WTC11 (cell line): ENCODE results near the gene ZSCAN32. TPM values are rescaled to one million over a fixed set of nuclear protein-coding genes. Genes with fewer than 3 reads are reported as not detected.

Experiments
- ATAC-seq: fragments of 200-7000 bp; cut with Tn5 transposase; 2 replicates; pipeline ENCODE4 v1.10.0; 2021; ENCODE audit warnings: mild to moderate bottlenecking, moderate library complexity
- CTCF ChIA-PET: fragments of 300-600 bp; sonication (Branson Sonifier 250); formaldehyde crosslinking; loops from one replicate; lab custom pipeline; 2021; ENCODE audit warnings: antibody characterized with exemption; lab: Charles Lee
- POLR2A ChIA-PET: fragments of 350-600 bp; sonication (Branson Sonifier 250); formaldehyde crosslinking; loops from one replicate; lab custom pipeline; 2021; ENCODE audit warnings: antibody characterized with exemption; lab: Charles Lee
- DNase-seq: peaks from one replicate; pipeline ENCODE4 v3.0.0; 2021; ENCODE audit warnings: low spot score
- H3K27ac Mint-ChIP-seq: 2 replicates; pipeline ENCODE4 v1.8.0; 2021; ENCODE audit warnings: mixed read lengths
- H3K27me3 Mint-ChIP-seq: 2 replicates; pipeline ENCODE4 v1.8.0; 2021; ENCODE audit warnings: low read depth, mild to moderate bottlenecking, moderate library complexity, mixed read lengths
- H3K36me3 Mint-ChIP-seq: 2 replicates; pipeline ENCODE4 v1.8.0; 2021; ENCODE audit warnings: mixed read lengths
- H3K4me1 Mint-ChIP-seq: 2 replicates; pipeline ENCODE4 v1.8.0; 2022; ENCODE audit warnings: mixed read lengths
- H3K4me3 Mint-ChIP-seq: 2 replicates; pipeline ENCODE4 v1.8.0; 2021; ENCODE audit warnings: mild to moderate bottlenecking, moderate library complexity, mixed read lengths
- H3K9me3 Mint-ChIP-seq: 2 replicates; pipeline ENCODE4 v1.8.0; 2021; ENCODE audit warnings: mixed read lengths
- ATF3 ChIP-seq: sonication (generic); formaldehyde crosslinking; conservative IDR thresholded peaks from 2 replicates; pipeline ENCODE4 v1.8.1; 2022; ENCODE audit warnings: mild to moderate bottlenecking, missing genetic modification reagents
- CREM ChIP-seq: sonication (generic); formaldehyde crosslinking; IDR thresholded peaks from 2 replicates; pipeline ENCODE4 v1.8.1; 2022; ENCODE audit warnings: mild to moderate bottlenecking, missing genetic modification reagents, moderate library complexity
- ELF4 ChIP-seq: sonication (generic); formaldehyde crosslinking; IDR thresholded peaks from 2 replicates; pipeline ENCODE4 v1.8.1; 2022; ENCODE audit warnings: low read depth, mild to moderate bottlenecking, moderate library complexity, missing genetic modification reagents
- EMX1 ChIP-seq: fragments of 250-450 bp; sonication (Bioruptor Pico); IDR thresholded peaks from 2 replicates; pipeline ENCODE4 v1.8.0; 2021; ENCODE audit warnings: mild to moderate bottlenecking
- IRF1 ChIP-seq: sonication (generic); formaldehyde crosslinking; IDR thresholded peaks from 2 replicates; pipeline ENCODE4 v1.8.0; 2023; ENCODE audit warnings: missing genetic modification reagents
- JUN ChIP-seq: sonication (generic); formaldehyde crosslinking; IDR thresholded peaks from 2 replicates; pipeline ENCODE4 v1.8.0; 2023; ENCODE audit warnings: mild to moderate bottlenecking, missing genetic modification reagents
- KAT7 ChIP-seq: sonication (generic); formaldehyde crosslinking; IDR thresholded peaks from 2 replicates; pipeline ENCODE4 v1.8.1; 2023; ENCODE audit warnings: missing genetic modification reagents, mild to moderate bottlenecking, borderline replicate concordance
- NFYB ChIP-seq: sonication (generic); formaldehyde crosslinking; conservative IDR thresholded peaks from 2 replicates; pipeline ENCODE4 v1.8.0; 2022; ENCODE audit warnings: low read depth, missing genetic modification reagents
- RELA ChIP-seq: sonication (generic); formaldehyde crosslinking; IDR thresholded peaks from 2 replicates; pipeline ENCODE4 v1.8.1; 2022; ENCODE audit warnings: missing genetic modification reagents, mild to moderate bottlenecking, borderline replicate concordance
- TP53 ChIP-seq: sonication (generic); formaldehyde crosslinking; IDR thresholded peaks from 2 replicates; pipeline ENCODE4 v1.8.1; 2023; ENCODE audit warnings: mild to moderate bottlenecking, missing genetic modification reagents
- ZNF317 ChIP-seq: sonication (generic); formaldehyde crosslinking; IDR thresholded peaks from 2 replicates; pipeline ENCODE4 v1.8.1; 2023; ENCODE audit warnings: low read depth, mild to moderate bottlenecking, moderate library complexity, missing genetic modification reagents, borderline replicate concordance
- ZNF532 ChIP-seq: fragments of 250-450 bp; sonication (Bioruptor Pico); IDR thresholded peaks from 2 replicates; pipeline ENCODE4 v1.9.0; 2021; ENCODE audit warnings: mild to moderate bottlenecking, borderline replicate concordance
- total RNA-seq: library from RNA; stranded (reverse); gene quantifications from 3 replicates; pipeline ENCODE4 v1.2.3, GENCODE V29; 2021
- TF ChIP-seq, protein P1 (sequence below): sonication (generic); formaldehyde crosslinking; IDR thresholded peaks from 2 replicates; pipeline ENCODE4 v1.8.0; 2022; ENCODE audit warnings: mild to moderate bottlenecking, missing genetic modification reagents
- TF ChIP-seq, protein P2 (sequence below): fragments of 200-600 bp; IDR thresholded peaks from 2 replicates; pipeline ENCODE4 v1.8.0; 2022; ENCODE audit warnings: antibody characterized with exemption
- TF ChIP-seq, protein P3 (sequence below): sonication (generic); formaldehyde crosslinking; IDR thresholded peaks from 2 replicates; pipeline ENCODE4 v1.8.0; 2022; ENCODE audit warnings: mild to moderate bottlenecking, missing genetic modification reagents
- TF ChIP-seq, protein P4 (sequence below): sonication (generic); formaldehyde crosslinking; IDR thresholded peaks from 2 replicates; pipeline ENCODE4 v1.8.1; 2022; ENCODE audit warnings: low read depth, missing genetic modification reagents, borderline replicate concordance
- TF ChIP-seq, protein P5 (sequence below): sonication (generic); formaldehyde crosslinking; IDR thresholded peaks from 2 replicates; pipeline ENCODE4 v1.8.1; 2023; ENCODE audit warnings: mild to moderate bottlenecking, missing genetic modification reagents
- TF ChIP-seq, protein P6 (sequence below): sonication (generic); formaldehyde crosslinking; IDR thresholded peaks from 2 replicates; pipeline ENCODE4 v1.8.1; 2023; ENCODE audit warnings: mild to moderate bottlenecking, missing genetic modification reagents, moderate library complexity

The ZSCAN32 gene
- total RNA-seq, 1 experiment from 2014 or later, result 16.7 TPM

DNA sequence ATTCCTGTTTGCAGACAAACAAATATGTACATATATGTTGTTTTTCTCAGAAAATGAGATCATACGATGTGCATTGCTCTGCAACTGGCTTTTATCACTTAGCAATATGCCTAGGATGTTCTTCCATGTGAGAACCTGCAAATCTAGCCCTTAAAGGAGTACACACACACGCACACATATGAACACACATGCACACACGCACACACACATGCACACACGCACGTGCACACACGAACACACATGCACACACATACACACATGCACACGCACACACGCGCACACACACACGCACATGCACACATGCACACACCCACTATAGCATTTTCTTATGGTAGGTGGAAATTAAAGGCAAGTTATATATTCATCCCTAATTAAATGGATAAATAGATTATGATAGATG lies 53.2 kb downstream of the ZSCAN32 start:
- TF ChIP-seq NFYB (CRISPR knock-in tag) (no peak), ZNF532 (no peak), IRF1 (CRISPR knock-in tag) (no peak), EMX1 (CRISPR knock-in tag) (no peak)
- TF ChIP-seq, protein P1, sequence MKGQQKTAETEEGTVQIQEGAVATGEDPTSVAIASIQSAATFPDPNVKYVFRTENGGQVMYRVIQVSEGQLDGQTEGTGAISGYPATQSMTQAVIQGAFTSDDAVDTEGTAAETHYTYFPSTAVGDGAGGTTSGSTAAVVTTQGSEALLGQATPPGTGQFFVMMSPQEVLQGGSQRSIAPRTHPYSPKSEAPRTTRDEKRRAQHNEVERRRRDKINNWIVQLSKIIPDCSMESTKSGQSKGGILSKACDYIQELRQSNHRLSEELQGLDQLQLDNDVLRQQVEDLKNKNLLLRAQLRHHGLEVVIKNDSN, result no peak
- TF ChIP-seq, protein P2, sequence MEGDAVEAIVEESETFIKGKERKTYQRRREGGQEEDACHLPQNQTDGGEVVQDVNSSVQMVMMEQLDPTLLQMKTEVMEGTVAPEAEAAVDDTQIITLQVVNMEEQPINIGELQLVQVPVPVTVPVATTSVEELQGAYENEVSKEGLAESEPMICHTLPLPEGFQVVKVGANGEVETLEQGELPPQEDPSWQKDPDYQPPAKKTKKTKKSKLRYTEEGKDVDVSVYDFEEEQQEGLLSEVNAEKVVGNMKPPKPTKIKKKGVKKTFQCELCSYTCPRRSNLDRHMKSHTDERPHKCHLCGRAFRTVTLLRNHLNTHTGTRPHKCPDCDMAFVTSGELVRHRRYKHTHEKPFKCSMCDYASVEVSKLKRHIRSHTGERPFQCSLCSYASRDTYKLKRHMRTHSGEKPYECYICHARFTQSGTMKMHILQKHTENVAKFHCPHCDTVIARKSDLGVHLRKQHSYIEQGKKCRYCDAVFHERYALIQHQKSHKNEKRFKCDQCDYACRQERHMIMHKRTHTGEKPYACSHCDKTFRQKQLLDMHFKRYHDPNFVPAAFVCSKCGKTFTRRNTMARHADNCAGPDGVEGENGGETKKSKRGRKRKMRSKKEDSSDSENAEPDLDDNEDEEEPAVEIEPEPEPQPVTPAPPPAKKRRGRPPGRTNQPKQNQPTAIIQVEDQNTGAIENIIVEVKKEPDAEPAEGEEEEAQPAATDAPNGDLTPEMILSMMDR, result no peak
- TF ChIP-seq, all 79 proteins: peak for 0
- Mint-ChIP-seq H3K4me3 (no peak overlapping the region), H3K27me3 (peaks cover 23% of the 10 kb centered on the region), H3K9me3 (peaks cover 31% of the 10 kb centered on the region), H3K27ac (no peak overlapping the region), H3K4me1 (no peaks in the 10 kb centered on the region), H3K36me3 (peaks cover 2% of the 10 kb centered on the region; the same call in 1 of the 2 replicates)
- ATAC-seq, result no peak
- ChIA-PET CTCF (no interaction called here), POLR2A (no interaction called here)
- DNase-seq, result no peak

DNA sequence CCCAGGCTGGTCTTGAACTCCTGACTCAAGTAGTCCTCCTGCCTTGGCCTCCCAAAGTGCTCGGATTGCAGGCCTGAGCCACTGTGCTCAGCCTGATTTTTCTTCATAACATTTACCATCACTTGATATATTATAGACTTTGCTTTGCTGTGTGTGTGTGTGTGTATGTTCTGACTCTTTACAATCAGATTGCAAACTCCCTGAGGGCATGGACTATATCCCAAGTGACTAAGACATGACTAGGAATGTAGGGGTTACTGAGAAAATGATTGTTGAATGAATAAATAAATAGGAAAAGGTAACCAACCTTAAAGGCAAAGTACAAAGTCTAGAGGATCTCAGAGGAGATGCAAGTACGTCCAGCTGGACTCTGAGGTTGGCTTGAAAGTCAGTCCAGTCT lies 54.8 kb downstream of the ZSCAN32 start:
- peaks cover 36% of the 10 kb centered on the region for H3K9me3 Mint-ChIP-seq
- ChIA-PET POLR2A (no interaction called here), CTCF (no interaction called here)
- TF ChIP-seq RELA (CRISPR knock-in tag), result no peak
- TF ChIP-seq, protein P1, result no peak
- TF ChIP-seq, protein P3, sequence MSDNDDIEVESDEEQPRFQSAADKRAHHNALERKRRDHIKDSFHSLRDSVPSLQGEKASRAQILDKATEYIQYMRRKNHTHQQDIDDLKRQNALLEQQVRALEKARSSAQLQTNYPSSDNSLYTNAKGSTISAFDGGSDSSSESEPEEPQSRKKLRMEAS (CRISPR knock-in tag), result no peak
- TF ChIP-seq ELF4 (CRISPR knock-in tag), result no peak
- TF ChIP-seq, protein P4, sequence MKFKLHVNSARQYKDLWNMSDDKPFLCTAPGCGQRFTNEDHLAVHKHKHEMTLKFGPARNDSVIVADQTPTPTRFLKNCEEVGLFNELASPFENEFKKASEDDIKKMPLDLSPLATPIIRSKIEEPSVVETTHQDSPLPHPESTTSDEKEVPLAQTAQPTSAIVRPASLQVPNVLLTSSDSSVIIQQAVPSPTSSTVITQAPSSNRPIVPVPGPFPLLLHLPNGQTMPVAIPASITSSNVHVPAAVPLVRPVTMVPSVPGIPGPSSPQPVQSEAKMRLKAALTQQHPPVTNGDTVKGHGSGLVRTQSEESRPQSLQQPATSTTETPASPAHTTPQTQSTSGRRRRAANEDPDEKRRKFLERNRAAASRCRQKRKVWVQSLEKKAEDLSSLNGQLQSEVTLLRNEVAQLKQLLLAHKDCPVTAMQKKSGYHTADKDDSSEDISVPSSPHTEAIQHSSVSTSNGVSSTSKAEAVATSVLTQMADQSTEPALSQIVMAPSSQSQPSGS (CRISPR knock-in tag), result no peak
- TF ChIP-seq, protein P5, sequence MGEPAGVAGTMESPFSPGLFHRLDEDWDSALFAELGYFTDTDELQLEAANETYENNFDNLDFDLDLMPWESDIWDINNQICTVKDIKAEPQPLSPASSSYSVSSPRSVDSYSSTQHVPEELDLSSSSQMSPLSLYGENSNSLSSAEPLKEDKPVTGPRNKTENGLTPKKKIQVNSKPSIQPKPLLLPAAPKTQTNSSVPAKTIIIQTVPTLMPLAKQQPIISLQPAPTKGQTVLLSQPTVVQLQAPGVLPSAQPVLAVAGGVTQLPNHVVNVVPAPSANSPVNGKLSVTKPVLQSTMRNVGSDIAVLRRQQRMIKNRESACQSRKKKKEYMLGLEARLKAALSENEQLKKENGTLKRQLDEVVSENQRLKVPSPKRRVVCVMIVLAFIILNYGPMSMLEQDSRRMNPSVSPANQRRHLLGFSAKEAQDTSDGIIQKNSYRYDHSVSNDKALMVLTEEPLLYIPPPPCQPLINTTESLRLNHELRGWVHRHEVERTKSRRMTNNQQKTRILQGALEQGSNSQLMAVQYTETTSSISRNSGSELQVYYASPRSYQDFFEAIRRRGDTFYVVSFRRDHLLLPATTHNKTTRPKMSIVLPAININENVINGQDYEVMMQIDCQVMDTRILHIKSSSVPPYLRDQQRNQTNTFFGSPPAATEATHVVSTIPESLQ (CRISPR knock-in tag), result no peak
- TF ChIP-seq, protein P6, sequence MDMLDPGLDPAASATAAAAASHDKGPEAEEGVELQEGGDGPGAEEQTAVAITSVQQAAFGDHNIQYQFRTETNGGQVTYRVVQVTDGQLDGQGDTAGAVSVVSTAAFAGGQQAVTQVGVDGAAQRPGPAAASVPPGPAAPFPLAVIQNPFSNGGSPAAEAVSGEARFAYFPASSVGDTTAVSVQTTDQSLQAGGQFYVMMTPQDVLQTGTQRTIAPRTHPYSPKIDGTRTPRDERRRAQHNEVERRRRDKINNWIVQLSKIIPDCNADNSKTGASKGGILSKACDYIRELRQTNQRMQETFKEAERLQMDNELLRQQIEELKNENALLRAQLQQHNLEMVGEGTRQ, result no peak
- TF ChIP-seq ATF3 (CRISPR knock-in tag), result no peak
- TF ChIP-seq, protein P2, result no peak
- no peak for TF ChIP-seq CREM
- TF ChIP-seq ZNF317 (CRISPR knock-in tag), result no peak
- TF ChIP-seq JUN, result no peak
- no peak for TF ChIP-seq KAT7 (CRISPR knock-in tag)
- TF ChIP-seq TP53 (CRISPR knock-in tag), result no peak

More for the DNA sequence above, 54.8 kb downstream of the ZSCAN32 start:
- Mint-ChIP-seq H3K27ac (no peak overlapping the region), H3K4me1 (no peaks in the 10 kb centered on the region), H3K27me3 (peaks cover 22% of the 10 kb centered on the region), H3K4me3 (no peak overlapping the region), H3K36me3 (peaks cover 2% of the 10 kb centered on the region; the same call in 1 of the 2 replicates)
- DNase-seq (no peak), ATAC-seq (no peak)
